ENCODE data around the gene PRDM11. TPM values are rescaled to one million over a fixed set of nuclear protein-coding genes. Genes with fewer than 3 reads are reported as not detected.

Gene PRDM11
- total RNA-seq, 2 experiments from 2014 or later, result 6.5 to 7.3 TPM

- peaks cover 2% of the 10 kb centered on the region for H3K4me1 Mint-ChIP-seq
- no peak overlapping the region for H3K4me3 Mint-ChIP-seq
- H3K9me3 Mint-ChIP-seq, result no peaks in the 10 kb centered on the region
- POLR2A ChIA-PET, result no interaction called here
- no peak overlapping the region for H3K27ac Mint-ChIP-seq
- DNase-seq, result no peak
- no peaks in the 10 kb centered on the region for H3K27me3 Mint-ChIP-seq
- ATAC-seq (ENCODE audit: low read depth), result no peak
- H3K36me3 Mint-ChIP-seq, result no peaks in the 10 kb centered on the region
Observed at GRCh38 chr11:45209000-45209879, 62.8 kb downstream of the PRDM11 start.

GRCh38 chr11:45209891-45210699 is 63.7 kb downstream of the PRDM11 start:
- POLR2A ChIA-PET, result no interaction called here
- no peak overlapping the region for H3K4me3 Mint-ChIP-seq
- H3K9me3 Mint-ChIP-seq, result no peaks in the 10 kb centered on the region
- peaks cover 9% of the 10 kb centered on the region for H3K4me1 Mint-ChIP-seq
- DNase-seq, result no peak
- no peaks in the 10 kb centered on the region for H3K27me3 Mint-ChIP-seq
- H3K27ac Mint-ChIP-seq, result no peak overlapping the region
- ATAC-seq (ENCODE audit: low read depth), result no peak
- H3K36me3 Mint-ChIP-seq, result no peaks in the 10 kb centered on the region

GRCh38 chr11:45210846-45211245 is 64.4 kb downstream of the PRDM11 start:
- ATAC-seq (ENCODE audit: low read depth), result no peak
- H3K27ac Mint-ChIP-seq, result no peak overlapping the region
- H3K27me3 Mint-ChIP-seq, result no peaks in the 10 kb centered on the region
- no peak overlapping the region for H3K4me3 Mint-ChIP-seq
- POLR2A ChIA-PET, result no interaction called here
- no peak for DNase-seq
- H3K4me1 Mint-ChIP-seq, result peaks cover 16% of the 10 kb centered on the region
- no peaks in the 10 kb centered on the region for H3K36me3 Mint-ChIP-seq
- no peaks in the 10 kb centered on the region for H3K9me3 Mint-ChIP-seq

GRCh38 chr11:45211732-45212131 is 65.3 kb downstream of the PRDM11 start:
- ATAC-seq (ENCODE audit: low read depth) (no peak), DNase-seq (no peak)
- POLR2A ChIA-PET, result no interaction called here
- peaks cover 21% of the 10 kb centered on the region for H3K4me1 Mint-ChIP-seq
- no peak overlapping the region for H3K4me3 Mint-ChIP-seq
- H3K9me3 Mint-ChIP-seq, result no peaks in the 10 kb centered on the region
- H3K36me3 Mint-ChIP-seq, result no peaks in the 10 kb centered on the region
- no peak overlapping the region for H3K27ac Mint-ChIP-seq
- no peaks in the 10 kb centered on the region for H3K27me3 Mint-ChIP-seq

GRCh38 chr11:45212566-45213315 is 66.3 kb downstream of the PRDM11 start:
- DNase-seq (no peak), ATAC-seq (ENCODE audit: low read depth) (no peak)
- Mint-ChIP-seq H3K27me3 (no peaks in the 10 kb centered on the region), H3K27ac (no peak overlapping the region), H3K4me1 (peaks cover 21% of the 10 kb centered on the region), H3K4me3 (no peak overlapping the region), H3K36me3 (no peaks in the 10 kb centered on the region), H3K9me3 (no peaks in the 10 kb centered on the region)
- POLR2A ChIA-PET, result no interaction called here

- no peak overlapping the region for H3K4me3 Mint-ChIP-seq
- POLR2A ChIA-PET, result no interaction called here
- H3K27me3 Mint-ChIP-seq, result no peaks in the 10 kb centered on the region
- H3K27ac Mint-ChIP-seq, result no peak overlapping the region
- no peaks in the 10 kb centered on the region for H3K36me3 Mint-ChIP-seq
- no peaks in the 10 kb centered on the region for H3K9me3 Mint-ChIP-seq
- DNase-seq (no peak), ATAC-seq (ENCODE audit: low read depth) (no peak)
- peaks cover 21% of the 10 kb centered on the region for H3K4me1 Mint-ChIP-seq
Observed at GRCh38 chr11:45213316-45213665, 66.9 kb downstream of the PRDM11 start.

GRCh38 chr11:45213717-45214116 is 67.3 kb downstream of the PRDM11 start:
- no peak for ATAC-seq (ENCODE audit: low read depth)
- no peak for DNase-seq
- Mint-ChIP-seq H3K4me1 (peaks cover 21% of the 10 kb centered on the region), H3K9me3 (no peaks in the 10 kb centered on the region), H3K27me3 (no peaks in the 10 kb centered on the region), H3K36me3 (no peaks in the 10 kb centered on the region), H3K4me3 (no peak overlapping the region), H3K27ac (no peak overlapping the region)
- POLR2A ChIA-PET, result no interaction called here

GRCh38 chr11:45215098-45215865 is 68.8 kb downstream of the PRDM11 start:
- ATAC-seq (ENCODE audit: low read depth), result peak; percentile 38
- POLR2A ChIA-PET, result no interaction called here

GRCh38 chr11:45216031-45216430 is 69.6 kb downstream of the PRDM11 start:
- Mint-ChIP-seq H3K4me1 (peaks cover 19% of the 10 kb centered on the region), H3K27ac (no peak overlapping the region), H3K9me3 (no peaks in the 10 kb centered on the region), H3K27me3 (no peaks in the 10 kb centered on the region), H3K4me3 (no peak overlapping the region), H3K36me3 (no peaks in the 10 kb centered on the region)
- DNase-seq (no peak), ATAC-seq (ENCODE audit: low read depth) (no peak)
- POLR2A ChIA-PET, result no interaction called here

More at GRCh38 chr11:45215098-45215865, 68.8 kb downstream of the PRDM11 start:
- Mint-ChIP-seq H3K36me3 (no peaks in the 10 kb centered on the region), H3K27ac (peak overlapping the region; percentile 56), H3K4me3 (peak overlapping the region; percentile 30), H3K27me3 (no peaks in the 10 kb centered on the region), H3K9me3 (no peaks in the 10 kb centered on the region), H3K4me1 (peaks cover 19% of the 10 kb centered on the region)
- no peak for DNase-seq

- POLR2A ChIA-PET, result no interaction called here
- H3K36me3 Mint-ChIP-seq, result peaks cover 2% of the 10 kb centered on the region
- H3K27ac Mint-ChIP-seq, result no peak overlapping the region
- H3K4me3 Mint-ChIP-seq, result no peak overlapping the region
- H3K4me1 Mint-ChIP-seq, result peaks cover 19% of the 10 kb centered on the region
- H3K9me3 Mint-ChIP-seq, result no peaks in the 10 kb centered on the region
- no peaks in the 10 kb centered on the region for H3K27me3 Mint-ChIP-seq
- no peak for DNase-seq
- no peak for ATAC-seq (ENCODE audit: low read depth)
Observed at GRCh38 chr11:45216901-45217300, 70.5 kb downstream of the PRDM11 start.

GRCh38 chr11:45217991-45218390 is 71.6 kb downstream of the PRDM11 start:
- H3K4me1 Mint-ChIP-seq, result peaks cover 19% of the 10 kb centered on the region
- H3K27ac Mint-ChIP-seq, result no peak overlapping the region
- H3K27me3 Mint-ChIP-seq, result no peaks in the 10 kb centered on the region
- no peak for DNase-seq
- peaks cover 2% of the 10 kb centered on the region for H3K36me3 Mint-ChIP-seq
- no peak for ATAC-seq (ENCODE audit: low read depth)
- no peaks in the 10 kb centered on the region for H3K9me3 Mint-ChIP-seq
- no peak overlapping the region for H3K4me3 Mint-ChIP-seq
- POLR2A ChIA-PET, result no interaction called here

GRCh38 chr11:45218705-45219104 is 72.3 kb downstream of the PRDM11 start:
- Mint-ChIP-seq H3K36me3 (peaks cover 2% of the 10 kb centered on the region), H3K9me3 (no peaks in the 10 kb centered on the region), H3K4me1 (peaks cover 19% of the 10 kb centered on the region), H3K27ac (no peak overlapping the region), H3K27me3 (no peaks in the 10 kb centered on the region), H3K4me3 (no peak overlapping the region)
- DNase-seq, result no peak
- ATAC-seq (ENCODE audit: low read depth), result no peak
- POLR2A ChIA-PET, result no interaction called here

GRCh38 chr11:45219411-45219810 is 73.0 kb downstream of the PRDM11 start:
- Mint-ChIP-seq H3K27ac (no peak overlapping the region), H3K4me1 (peaks cover 19% of the 10 kb centered on the region), H3K36me3 (peaks cover 2% of the 10 kb centered on the region), H3K27me3 (no peaks in the 10 kb centered on the region), H3K4me3 (no peak overlapping the region), H3K9me3 (no peaks in the 10 kb centered on the region)
- POLR2A ChIA-PET, result no interaction called here
- no peak for ATAC-seq (ENCODE audit: low read depth)
- no peak for DNase-seq

Data from activated naive CD8-positive, alpha-beta T cell treated with anti-CD3 and anti-CD28 coated beads, Interleukin-2, amount 10 ng/mL, durations not matched to agents 7 days and 5 days (primary cell).